ENCODE data around the gene GDF15. TPM values are rescaled to one million over a fixed set of nuclear protein-coding genes. Genes with fewer than 3 reads are reported as not detected.
"Not testable (repeated sequence)": the region's sequence is repeated elsewhere in the genome, so short reads cannot be mapped to it uniquely, and the experiment has no call there.

GDF15 gene
- polyA plus RNA-seq (ENCODE audit: insufficient read length in 4 of 4): 10 to 100 TPM in 1 of 4 donors, 1 to 10 TPM in 3; 2.8 to 15.0 (median 6.6) TPM

GRCh38 chr19:18385675-18386542 lies at the start of gene GDF15:
Gene GDF15 (plus strand): TSS chr19:18386158. CDS start chr19:18386190, 32 bp downstream.
- DNase-seq (ENCODE audit: low read depth in 4 of 4, low spot score in 3 of 4): no peak

- DNase-seq (ENCODE audit: low read depth in 4 of 4, low spot score in 3 of 4): no peak
Observed at GRCh38 chr19:18338541-18338940, 47.4 kb upstream of the GDF15 start.

GRCh38 chr19:18339723-18340122 lies 46.2 kb upstream of the GDF15 start:
- no peak for DNase-seq (ENCODE audit: low read depth in 4 of 4, low spot score in 3 of 4)

- DNase-seq (ENCODE audit: low read depth in 4 of 4, low spot score in 3 of 4): no peak
Observed at GRCh38 chr19:18340190-18340989, 45.6 kb upstream of the GDF15 start, which contains the start of gene PGPEP1. Gene PGPEP1 (plus strand): TSS chr19:18340598. CDS start chr19:18340682, 84 bp downstream.

- DNase-seq (ENCODE audit: low read depth in 4 of 4, low spot score in 3 of 4): no peak
Observed at GRCh38 chr19:18340990-18341868, 44.7 kb upstream of the GDF15 start.

GRCh38 chr19:18342090-18342632 lies 43.8 kb upstream of the GDF15 start:
- DNase-seq (ENCODE audit: low read depth in 4 of 4, low spot score in 3 of 4): no peak

GRCh38 chr19:18344582-18344950 lies 41.4 kb upstream of the GDF15 start:
- DNase-seq (ENCODE audit: low read depth in 4 of 4, low spot score in 3 of 4): no peak

- DNase-seq (ENCODE audit: low read depth in 4 of 4, low spot score in 3 of 4): no peak
Observed at GRCh38 chr19:18345296-18345695, 40.7 kb upstream of the GDF15 start.

GRCh38 chr19:18346091-18346490 lies 39.9 kb upstream of the GDF15 start:
- no peak for DNase-seq (ENCODE audit: low read depth in 4 of 4, low spot score in 3 of 4)

- no peak for DNase-seq (ENCODE audit: low read depth in 4 of 4, low spot score in 3 of 4)
Observed at GRCh38 chr19:18348171-18348570, 37.8 kb upstream of the GDF15 start.

- DNase-seq (ENCODE audit: low read depth in 4 of 4, low spot score in 3 of 4): not testable (repeated sequence)
Observed at GRCh38 chr19:18348818-18349339, 37.1 kb upstream of the GDF15 start.

GRCh38 chr19:18349524-18350128 lies 36.3 kb upstream of the GDF15 start:
- no peak for DNase-seq (ENCODE audit: low read depth in 4 of 4, low spot score in 3 of 4)

GRCh38 chr19:18350490-18350889 lies 35.5 kb upstream of the GDF15 start:
- no peak for DNase-seq (ENCODE audit: low read depth in 4 of 4, low spot score in 3 of 4)

GRCh38 chr19:18351544-18351943 lies 34.4 kb upstream of the GDF15 start:
- DNase-seq (ENCODE audit: low read depth in 4 of 4, low spot score in 3 of 4): no peak

- no peak for DNase-seq (ENCODE audit: low read depth in 4 of 4, low spot score in 3 of 4)
Observed at GRCh38 chr19:18353378-18354005, 32.5 kb upstream of the GDF15 start.

- not testable (repeated sequence) for DNase-seq (ENCODE audit: low read depth in 4 of 4, low spot score in 3 of 4)
Observed at GRCh38 chr19:18354743-18355142, 31.2 kb upstream of the GDF15 start.

- DNase-seq (ENCODE audit: low read depth in 4 of 4, low spot score in 3 of 4): no peak
Observed at GRCh38 chr19:18357041-18357440, 28.9 kb upstream of the GDF15 start.

- no peak for DNase-seq (ENCODE audit: low read depth in 4 of 4, low spot score in 3 of 4)
Observed at GRCh38 chr19:18361646-18362045, 24.3 kb upstream of the GDF15 start.

GRCh38 chr19:18362934-18363542 lies 22.9 kb upstream of the GDF15 start:
- DNase-seq (ENCODE audit: low read depth in 4 of 4, low spot score in 3 of 4): no peak

All from right renal pelvis (tissue), 4 donors.